Thoracic aorta (tissue), 2 donors: Measurements from ENCODE around the gene OR5AS1. TPM values are rescaled to one million over a fixed set of nuclear protein-coding genes. Genes with fewer than 3 reads are reported as not detected.

Source experiments
- ATAC-seq: fragments of 150-250 bp; one replicate; pipeline ENCODE4 v1.8.0; 2017; ENCODE audit warnings: low read depth; ENCODE audit not compliant: insufficient number of reproducible peaks, low FRiP score
- DNase-seq: peaks from one replicate; pipeline ENCODE4 v3.0.0-alpha.2; 2020; ENCODE audit warnings: low spot score
- H3K27ac ChIP-seq, 2 donors: fragments of 200-600 bp; sonication (generic); 1 replicate in 1 of 2; 2 replicates in 1 of 2; pipeline ENCODE4 v1.5.1; 2016; ENCODE audit warnings: mild to moderate bottlenecking in 2 of 2, moderate library complexity in 2 of 2
- H3K27me3 ChIP-seq: fragments of 200-600 bp; sonication (generic); replicated peaks from 2 replicates; pipeline ENCODE4 v1.6.0; 2016; ENCODE audit warnings: mild to moderate bottlenecking; ENCODE audit not compliant: insufficient read depth
- H3K36me3 ChIP-seq: fragments of 200-600 bp; sonication (generic); one replicate; pipeline ENCODE4 v1.5.1; 2016
- H3K4me1 ChIP-seq, 2 donors: fragments of 200-600 bp; sonication (generic); 1 replicate in 1 of 2; 2 replicates in 1 of 2; pipeline versions ENCODE4 v1.5.1 to v1.6.0; 2016; ENCODE audit warnings: low read depth in 2 of 2, mild to moderate bottlenecking in 1 of 2; ENCODE audit not compliant: control insufficient read depth in 1 of 2
- H3K4me3 ChIP-seq: fragments of 200-600 bp; sonication (generic); 2 replicates; pipeline ENCODE4 v1.5.1; 2016; ENCODE audit warnings: mild to moderate bottlenecking
- H3K9me3 ChIP-seq: fragments of 200-600 bp; sonication (generic); 2 replicates; pipeline ENCODE4 v1.5.1; 2016
- total RNA-seq, 2 donors: library from RNA; depleted of rRNA; stranded (reverse); fragments of >200 nt; gene quantifications; one replicate each; pipeline versions ENCODE4 v1.1.0 to v1.2.3, GENCODE V29; 2016
- TF ChIP-seq, protein P1 (sequence below): fragments of 200-600 bp; sonication (generic); IDR thresholded peaks from one replicate; pipeline ENCODE4 v1.5.1; 2019; ENCODE audit warnings: antibody characterized with exemption

Gene OR5AS1
- not detected for total RNA-seq

DNA sequence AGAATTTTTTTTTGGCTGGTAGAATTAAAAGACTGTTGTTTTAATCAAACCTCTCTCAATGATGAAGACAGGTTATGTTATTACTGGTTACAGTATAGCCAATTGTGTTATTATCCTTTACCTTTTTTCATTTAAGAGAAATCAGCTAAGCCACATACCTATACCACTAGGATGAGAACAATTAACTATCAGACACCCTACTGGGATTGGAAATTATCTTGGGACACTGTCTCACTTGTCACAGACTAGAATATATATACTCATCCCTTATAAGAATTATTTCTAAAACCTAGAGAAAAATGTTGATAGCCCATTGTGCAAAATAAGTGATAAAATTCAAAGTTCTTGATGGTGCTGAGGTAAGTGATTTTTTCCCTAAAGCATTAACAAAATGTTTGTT lies at the start of gene OR5AS1:
OR5AS1 (plus strand) TSS at position 301 of the 400 bp plus-strand sequence. CDS start 2,765 bp downstream, outside the sequence.
- no peaks in the 10 kb centered on the region for H3K27me3 ChIP-seq
- TF ChIP-seq, protein P1, sequence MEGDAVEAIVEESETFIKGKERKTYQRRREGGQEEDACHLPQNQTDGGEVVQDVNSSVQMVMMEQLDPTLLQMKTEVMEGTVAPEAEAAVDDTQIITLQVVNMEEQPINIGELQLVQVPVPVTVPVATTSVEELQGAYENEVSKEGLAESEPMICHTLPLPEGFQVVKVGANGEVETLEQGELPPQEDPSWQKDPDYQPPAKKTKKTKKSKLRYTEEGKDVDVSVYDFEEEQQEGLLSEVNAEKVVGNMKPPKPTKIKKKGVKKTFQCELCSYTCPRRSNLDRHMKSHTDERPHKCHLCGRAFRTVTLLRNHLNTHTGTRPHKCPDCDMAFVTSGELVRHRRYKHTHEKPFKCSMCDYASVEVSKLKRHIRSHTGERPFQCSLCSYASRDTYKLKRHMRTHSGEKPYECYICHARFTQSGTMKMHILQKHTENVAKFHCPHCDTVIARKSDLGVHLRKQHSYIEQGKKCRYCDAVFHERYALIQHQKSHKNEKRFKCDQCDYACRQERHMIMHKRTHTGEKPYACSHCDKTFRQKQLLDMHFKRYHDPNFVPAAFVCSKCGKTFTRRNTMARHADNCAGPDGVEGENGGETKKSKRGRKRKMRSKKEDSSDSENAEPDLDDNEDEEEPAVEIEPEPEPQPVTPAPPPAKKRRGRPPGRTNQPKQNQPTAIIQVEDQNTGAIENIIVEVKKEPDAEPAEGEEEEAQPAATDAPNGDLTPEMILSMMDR: no peak
- no peaks in the 10 kb centered on the region for H3K36me3 ChIP-seq
- ATAC-seq (no peak), DNase-seq (no peak)
- no peaks in the 10 kb centered on the region for H3K4me1 ChIP-seq
- no peak within 1 kb of the TSS for H3K27ac ChIP-seq
- no peaks in the 10 kb centered on the region for H3K9me3 ChIP-seq
- H3K4me3 ChIP-seq: no peak within 1 kb of the TSS

DNA sequence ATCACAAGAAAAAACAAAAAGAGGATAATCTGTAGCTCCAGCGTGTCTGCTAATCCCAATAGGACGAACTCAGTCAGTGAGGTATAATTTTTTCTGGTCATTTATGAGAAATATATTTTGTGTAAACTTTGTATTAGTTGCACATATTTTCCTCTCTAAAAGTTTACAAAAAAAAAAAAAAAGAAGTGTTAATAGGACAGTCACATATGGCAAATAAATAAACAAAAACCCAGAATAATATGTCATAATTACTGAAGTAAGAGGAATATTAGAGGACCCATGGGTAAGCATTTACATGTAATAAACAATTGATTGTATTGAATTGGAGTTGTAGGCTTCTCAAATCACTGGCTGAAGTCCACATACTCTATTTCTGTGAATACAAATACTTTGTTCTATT lies 32.9 kb upstream of the OR5AS1 start, which contains the start of gene OR5F1:
OR5F1 (minus strand) TSS at position 101 of the 400 bp plus-strand sequence; CDS start at position 101, 0 bp downstream.
- Histone ChIP-seq H3K27ac (no peak within 1 kb of the TSS), H3K4me1 (no peaks in the 10 kb centered on the region), H3K27me3 (no peaks in the 10 kb centered on the region), H3K9me3 (no peaks in the 10 kb centered on the region), H3K36me3 (no peaks in the 10 kb centered on the region), H3K4me3 (no peak within 1 kb of the TSS)
- TF ChIP-seq, protein P1: no peak
- DNase-seq (no peak), ATAC-seq (no peak)

DNA sequence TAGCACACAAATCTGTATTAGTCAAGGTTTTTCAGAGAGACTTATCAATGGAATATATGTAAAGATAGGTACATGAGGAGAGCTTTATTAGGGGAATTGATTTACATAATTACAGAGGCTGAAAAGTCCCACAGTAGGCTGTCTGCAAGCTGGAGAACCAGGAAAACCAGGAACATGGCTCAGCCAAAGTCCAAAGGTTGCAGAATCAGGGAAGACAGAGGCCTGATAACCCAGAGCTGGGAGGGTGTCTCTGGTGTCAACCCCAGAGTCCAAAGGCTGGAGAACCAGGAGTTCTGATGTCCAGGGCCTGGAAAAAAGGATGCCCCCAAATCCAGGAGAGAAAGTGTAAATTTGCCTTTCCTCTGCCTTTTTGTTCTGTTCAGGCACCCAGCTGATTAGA lies 16.7 kb upstream of the OR5AS1 start:
- TF ChIP-seq, protein P1: no peak
- Histone ChIP-seq H3K4me3 (no peak overlapping the region), H3K27ac (no peak overlapping the region), H3K4me1 (no peaks in the 10 kb centered on the region), H3K36me3 (no peaks in the 10 kb centered on the region), H3K9me3 (no peaks in the 10 kb centered on the region), H3K27me3 (no peaks in the 10 kb centered on the region)
- DNase-seq (no peak), ATAC-seq (no peak)

DNA sequence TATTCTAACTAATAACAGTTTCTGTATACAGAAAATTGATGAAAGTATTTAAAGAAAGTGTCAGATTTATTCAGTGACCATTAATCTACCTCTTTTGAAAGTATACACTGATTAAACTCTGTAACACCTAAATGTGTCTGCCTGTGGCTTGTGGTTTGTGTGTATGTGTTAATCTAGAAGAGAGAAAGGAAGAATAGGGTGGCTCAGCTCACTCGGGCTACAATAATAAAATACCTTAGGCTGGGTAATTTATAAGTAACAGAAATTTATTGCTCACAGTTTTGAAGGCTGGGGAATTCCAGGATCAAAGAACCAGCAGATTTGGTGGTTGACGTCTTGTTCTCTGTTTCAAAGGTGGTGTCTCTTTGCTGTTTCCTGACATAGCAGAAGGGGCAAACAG lies 13.6 kb upstream of the OR5AS1 start:
- no peak for DNase-seq
- TF ChIP-seq, protein P1: no peak
- Histone ChIP-seq H3K36me3 (no peaks in the 10 kb centered on the region), H3K9me3 (no peaks in the 10 kb centered on the region), H3K4me3 (no peak overlapping the region), H3K4me1 (no peaks in the 10 kb centered on the region), H3K27ac (no peak overlapping the region), H3K27me3 (no peaks in the 10 kb centered on the region)
- no peak for ATAC-seq

DNA sequence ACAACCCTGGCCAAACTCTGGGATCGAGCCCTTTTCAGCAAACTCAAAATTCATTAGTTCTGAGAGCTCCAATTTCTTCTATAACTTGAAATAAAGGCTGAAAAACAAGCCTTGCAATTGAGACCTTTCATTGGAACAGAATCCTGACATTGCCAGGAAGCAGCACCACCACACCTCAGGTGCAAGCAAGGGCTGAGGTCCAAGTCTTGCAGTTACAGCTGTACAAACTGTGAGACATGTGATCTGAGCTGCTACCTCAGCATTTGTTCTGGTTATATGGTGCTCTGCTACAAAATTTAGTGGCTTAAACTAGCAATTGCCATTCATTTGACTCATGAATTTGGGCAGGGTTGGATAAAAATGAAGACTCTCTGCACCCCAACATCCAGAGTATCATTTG lies 18.1 kb downstream of the OR5AS1 start:
- Histone ChIP-seq H3K9me3 (no peaks in the 10 kb centered on the region), H3K27ac (no peak overlapping the region), H3K36me3 (no peaks in the 10 kb centered on the region), H3K4me1 (no peaks in the 10 kb centered on the region), H3K4me3 (no peak overlapping the region), H3K27me3 (no peaks in the 10 kb centered on the region)
- TF ChIP-seq, protein P1: no peak
- ATAC-seq: no peak
- DNase-seq: no peak
